Left forelimb (tissue), 1 donor: ENCODE measurements around the gene MID1.

ENCODE experiments used
- DNase-seq: peaks from one replicate; pipeline ENCODE4 v3.0.0-alpha.2; 2018; ENCODE audit warnings: low spot score

Gene MID1

GRCh38 chrX:10576777-10577447 lies 43.5 kb downstream of the MID1 start:
- no peak for DNase-seq

DNA sequence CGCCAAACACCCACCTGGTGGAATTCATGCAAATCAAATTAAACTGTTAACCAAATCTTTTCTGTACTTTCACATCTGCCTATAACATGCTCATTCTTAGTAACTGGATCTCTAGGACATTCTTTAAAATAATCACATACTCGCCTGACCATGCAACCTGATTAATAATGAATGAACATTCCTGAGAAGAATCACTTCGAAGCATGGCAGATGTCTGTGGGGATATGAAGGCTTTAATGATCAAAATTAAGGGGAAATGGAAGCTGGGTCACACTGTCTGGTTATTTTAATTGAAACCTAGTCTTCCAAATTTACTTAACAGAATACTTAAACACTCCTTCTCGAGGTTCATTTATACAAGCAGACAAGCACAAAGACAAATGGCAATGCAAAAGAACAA lies 44.2 kb downstream of the MID1 start:
- no peak for DNase-seq

DNA sequence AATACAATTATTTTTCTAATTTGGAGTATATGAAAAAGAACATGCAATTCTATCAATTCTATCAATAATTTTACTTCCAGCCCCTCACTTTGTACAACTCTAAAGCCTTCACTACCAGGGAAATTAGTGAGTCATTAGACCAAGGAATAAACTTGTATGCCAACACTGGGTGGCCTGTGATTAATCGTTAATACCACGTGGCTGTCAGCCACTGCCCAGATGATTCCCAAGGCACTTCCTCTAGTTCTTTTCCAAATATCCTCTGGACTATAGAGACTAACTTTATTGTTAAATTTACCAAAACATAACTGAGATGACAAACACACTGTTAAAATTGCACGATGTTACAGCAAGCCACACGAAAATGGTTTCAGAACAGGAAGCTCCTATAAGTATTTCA lies 45.7 kb downstream of the MID1 start:
- no peak for DNase-seq

DNA sequence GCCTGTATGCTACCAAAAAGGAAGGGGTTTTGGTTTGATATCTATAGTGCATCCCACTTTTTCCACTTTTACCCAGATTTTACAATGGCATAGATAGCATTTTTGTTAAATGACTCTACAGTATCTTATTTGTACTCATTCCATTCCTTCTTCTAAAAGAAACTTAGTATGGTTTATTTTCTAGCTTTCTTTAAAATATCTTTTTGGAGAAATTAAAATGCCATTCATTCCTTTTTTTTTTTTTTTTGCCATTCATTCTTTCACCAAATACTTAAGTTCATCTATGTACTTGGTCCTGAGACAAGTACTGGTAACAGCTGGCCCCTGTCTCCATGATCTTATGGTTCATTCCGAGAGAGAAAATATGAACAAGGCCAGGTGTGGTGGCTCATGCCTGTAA lies 49.1 kb downstream of the MID1 start:
- DNase-seq = no peak

- no peak for DNase-seq
These were observed 49.8 kb downstream of the MID1 start for GRCh38 chrX:10570601-10571000.

- no peak for DNase-seq
These were observed 50.4 kb downstream of the MID1 start for GRCh38 chrX:10569946-10570345.

DNA sequence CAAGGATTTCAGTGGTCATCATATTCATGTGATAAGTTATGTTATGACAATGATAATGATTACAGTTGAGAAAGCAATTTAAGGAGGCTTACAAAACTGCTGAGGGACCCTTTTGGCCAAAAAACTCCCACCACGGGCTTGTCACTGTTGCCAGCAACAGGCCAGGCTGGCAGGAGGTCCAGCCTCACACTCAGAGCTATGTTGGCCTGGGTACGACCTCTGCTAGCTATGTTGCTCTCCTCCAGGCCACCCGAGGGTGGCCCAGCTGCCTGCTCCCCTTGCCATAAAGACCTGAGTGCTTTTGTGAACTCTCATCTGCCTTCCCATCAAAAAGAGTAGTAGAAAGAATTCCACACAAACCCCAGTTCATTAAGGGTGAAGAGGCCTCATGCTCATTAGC lies 52.0 kb downstream of the MID1 start:
- no peak for DNase-seq

GRCh38 chrX:10567136-10567535 lies 53.2 kb downstream of the MID1 start:
- DNase-seq = no peak

GRCh38 chrX:10566716-10567097 lies 53.7 kb downstream of the MID1 start:
- DNase-seq = no peak

- no peak for DNase-seq
These were observed 55.9 kb downstream of the MID1 start for GRCh38 chrX:10564484-10564883.

DNA sequence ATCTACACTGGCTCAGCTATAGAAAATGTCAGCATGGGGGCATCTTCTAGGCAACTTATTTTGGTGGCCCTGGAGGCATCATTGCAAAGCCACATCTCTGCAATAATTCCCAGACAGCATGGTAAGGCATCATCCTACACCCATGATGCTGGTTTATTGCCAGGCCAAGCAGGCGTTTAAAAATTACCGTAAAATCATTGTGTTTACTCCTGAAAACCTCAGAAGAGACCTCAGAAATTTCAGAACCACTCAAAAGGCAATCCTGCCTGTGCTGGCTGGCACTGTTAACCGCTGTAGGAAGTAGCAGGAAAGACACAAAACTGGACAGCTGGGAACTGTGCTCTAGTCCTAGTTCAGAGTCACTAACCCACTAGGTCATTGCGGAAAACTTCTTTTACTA lies 63.2 kb downstream of the MID1 start:
- no peak for DNase-seq

- no peak for DNase-seq
These were observed 64.0 kb downstream of the MID1 start for GRCh38 chrX:10556405-10556804.

DNA sequence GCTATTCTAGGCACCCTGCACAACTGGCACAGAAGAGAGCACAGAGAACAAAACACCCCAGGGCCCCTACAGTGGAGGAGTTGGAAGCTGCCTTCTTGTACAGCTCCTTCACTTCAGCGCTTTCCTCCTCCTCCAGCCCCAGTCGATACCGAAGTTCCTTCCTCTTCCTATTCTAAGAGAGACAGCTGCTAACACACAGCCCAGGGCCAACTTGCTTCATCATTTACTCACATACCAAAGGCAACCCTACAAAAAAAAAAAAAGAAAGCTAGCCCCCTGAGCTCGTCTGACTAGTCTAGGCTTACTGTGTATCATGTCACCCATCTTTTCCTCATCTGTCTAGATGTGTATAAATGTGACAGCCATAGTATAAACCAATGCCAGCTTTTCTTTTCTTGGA lies 64.5 kb downstream of the MID1 start:
- no peak for DNase-seq

DNA sequence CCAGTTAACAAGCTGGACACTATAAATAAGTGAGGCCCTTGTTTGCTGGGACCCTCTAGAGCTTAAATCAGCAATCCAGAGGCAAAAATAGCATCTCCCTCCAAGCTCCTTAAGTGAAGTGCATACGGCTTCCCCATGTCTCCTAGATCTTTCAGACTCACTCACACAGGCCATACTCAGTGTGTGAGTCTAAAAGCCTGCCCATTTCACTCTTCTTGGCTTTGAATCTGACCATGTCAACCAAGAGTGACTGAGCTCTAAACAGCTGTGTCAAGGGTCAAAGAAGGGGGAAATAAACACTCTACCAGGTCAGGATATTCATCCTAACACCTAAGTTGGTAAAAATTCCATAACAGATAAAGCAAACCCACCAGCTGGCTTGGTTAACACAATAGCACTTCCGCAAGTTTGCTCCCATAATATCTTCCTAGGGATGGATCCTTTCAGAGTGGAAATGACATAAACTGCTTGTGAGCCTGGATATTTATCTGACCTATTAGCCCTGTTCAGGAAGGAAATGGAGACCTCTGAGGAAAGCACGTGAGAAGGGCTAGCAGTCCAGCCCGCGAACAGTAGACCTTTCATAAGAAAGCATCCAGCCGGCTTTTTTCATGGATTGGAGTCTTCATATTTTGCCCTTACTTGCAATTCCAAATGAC lies 65.6 kb downstream of the MID1 start:
- no peak for DNase-seq

DNA sequence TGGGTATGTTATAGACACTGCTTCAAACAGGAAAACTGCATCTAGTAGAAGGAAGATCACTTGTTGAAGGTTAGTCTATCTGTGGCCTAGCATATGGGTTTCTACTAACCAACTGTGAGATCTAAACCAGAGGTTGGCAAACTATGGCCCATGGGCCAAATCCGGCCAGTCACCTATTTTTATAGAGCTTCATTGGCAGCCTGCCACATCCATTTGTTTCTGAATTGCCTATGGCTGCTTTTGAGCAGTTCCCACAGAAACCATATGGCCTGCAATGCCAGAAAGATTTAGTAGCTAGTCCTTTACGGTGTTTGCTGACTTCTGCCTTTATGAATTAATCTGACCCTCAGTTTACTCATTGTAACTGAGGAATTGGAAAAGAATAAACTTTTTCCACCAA lies 71.1 kb downstream of the MID1 start:
- no peak for DNase-seq

- no peak for DNase-seq
These were observed 71.7 kb downstream of the MID1 start for GRCh38 chrX:10548688-10549087.

DNA sequence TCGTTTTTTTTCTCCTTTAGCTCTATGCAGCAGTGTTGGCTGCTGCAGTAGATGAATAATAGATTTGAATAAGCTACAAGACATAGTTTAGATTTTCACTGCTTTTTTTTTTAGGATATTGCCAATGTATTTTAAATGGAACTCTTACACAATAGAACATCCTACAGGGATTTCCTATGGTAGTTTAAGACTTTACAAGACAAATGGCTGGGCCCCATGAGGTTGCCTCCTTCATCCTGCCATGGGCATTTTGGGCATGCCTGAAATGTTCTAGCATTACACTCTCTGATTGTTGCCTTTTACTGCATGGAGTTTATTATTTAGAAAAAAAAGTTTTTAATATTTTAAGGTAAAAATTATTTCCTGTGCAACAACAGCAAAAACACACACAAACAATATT lies 74.5 kb downstream of the MID1 start:
- no peak for DNase-seq

DNA sequence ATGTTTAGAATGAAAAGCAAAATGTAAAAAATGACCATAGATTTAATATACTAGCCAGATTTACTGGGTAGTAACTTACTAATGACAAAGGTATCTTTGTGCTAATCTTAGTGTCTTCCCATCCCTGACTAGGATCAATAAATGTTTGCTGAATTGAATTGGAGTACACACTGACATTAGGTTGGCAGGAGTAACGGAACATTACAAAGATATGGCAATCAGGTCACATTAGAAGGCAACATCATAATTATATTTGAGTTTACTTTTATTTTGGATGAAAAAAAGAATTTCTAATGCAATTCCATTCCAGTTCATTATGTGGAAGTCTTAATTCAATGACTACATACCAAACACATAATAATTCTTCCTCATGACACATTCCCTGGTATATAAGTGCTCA lies 77.8 kb downstream of the MID1 start:
- DNase-seq = no peak

DNA sequence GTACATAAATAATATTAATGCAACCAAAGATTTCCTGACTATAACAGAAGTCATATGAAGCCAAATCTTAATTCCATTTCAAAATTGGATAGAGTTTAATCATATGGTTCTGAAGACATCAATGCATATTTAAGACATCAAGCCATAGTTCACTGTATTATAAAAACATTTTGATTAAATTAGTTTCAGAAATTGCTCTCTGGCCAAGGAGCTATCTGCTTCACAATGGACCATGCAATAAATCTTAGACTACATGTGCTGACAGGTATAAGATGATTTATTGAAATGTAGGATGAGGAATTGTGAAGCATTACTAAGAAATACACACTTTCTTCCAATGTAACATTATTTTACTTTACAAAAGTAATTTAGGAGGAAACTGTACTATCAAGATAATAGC lies 81.6 kb downstream of the MID1 start:
- no peak for DNase-seq

DNA sequence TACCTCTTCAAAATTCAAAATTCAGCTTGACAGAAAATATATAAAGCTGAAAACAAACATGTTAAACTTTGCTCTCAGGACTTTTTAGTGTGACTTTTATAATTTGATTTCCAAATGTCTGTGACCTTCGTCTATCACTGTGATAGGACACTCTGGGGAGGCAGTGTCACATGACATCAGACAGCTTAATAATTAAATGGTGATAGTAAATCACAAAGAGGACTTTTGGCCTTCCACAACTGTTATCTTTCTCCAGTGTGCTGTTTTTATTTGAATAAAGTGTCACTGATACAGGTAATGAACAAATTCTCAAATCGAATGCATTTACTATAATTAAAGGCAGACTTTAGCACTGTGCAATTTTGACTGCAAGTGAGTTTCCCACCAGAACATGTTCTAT lies 83.1 kb downstream of the MID1 start:
- no peak for DNase-seq

DNA sequence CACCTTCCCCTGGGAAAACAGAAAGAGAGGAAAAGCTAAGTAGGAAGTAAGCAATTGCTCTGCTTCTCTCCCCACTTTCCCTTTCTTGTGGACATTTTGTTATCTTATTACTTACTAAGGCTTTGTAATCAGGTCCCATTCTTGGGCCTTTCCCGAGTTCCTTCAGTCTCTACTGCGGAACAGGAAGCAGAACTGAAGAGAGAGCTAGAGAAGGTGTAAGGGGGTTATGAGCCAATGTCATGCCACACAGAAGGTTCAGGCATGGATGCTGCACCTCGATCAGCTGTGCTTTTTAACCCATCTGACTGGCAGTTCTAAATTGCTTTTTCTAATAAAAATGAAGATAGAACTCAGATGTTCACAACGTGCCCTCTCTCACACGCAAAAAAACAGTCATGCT lies 83.6 kb downstream of the MID1 start:
- no peak for DNase-seq

GRCh38 chrX:10534611-10535010 lies 85.8 kb downstream of the MID1 start:
- DNase-seq = no peak

- DNase-seq = no peak
These were observed 86.6 kb downstream of the MID1 start for GRCh38 chrX:10533696-10534365.

DNA sequence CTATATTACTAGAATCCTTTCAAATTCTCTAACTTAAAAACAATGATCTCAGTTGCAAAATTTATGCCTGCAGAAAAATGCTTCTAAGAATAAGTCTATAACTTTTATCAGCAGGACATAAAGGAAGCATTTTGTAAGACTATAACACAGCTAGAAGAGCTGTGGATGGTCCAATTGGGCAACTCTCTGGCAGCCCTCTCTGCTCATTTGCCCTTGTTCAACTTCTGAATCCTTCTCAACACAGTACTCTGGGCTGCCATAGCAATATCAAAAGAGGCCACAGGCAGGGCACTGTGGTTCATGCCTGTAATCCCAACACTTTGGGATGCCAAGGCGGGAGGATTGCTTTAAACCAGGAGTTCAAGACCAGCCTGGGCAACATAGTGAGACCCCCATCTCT lies 88.5 kb downstream of the MID1 start:
- no peak for DNase-seq
